HEK293 (cell line): ENCODE results near the gene JAK3.

Experiments
- CTCF ChIP-seq: fragments of 450-650 bp; formaldehyde crosslinking; IDR thresholded peaks from 2 replicates; pipeline ENCODE4 v1.5.1; 2016; ENCODE audit warnings: missing biosample characterization, missing genetic modification characterization
- PRDM1 ChIP-seq: fragments of 450-650 bp; formaldehyde crosslinking; IDR thresholded peaks from 2 replicates; pipeline ENCODE4; 2016; ENCODE audit warnings: missing biosample characterization, missing genetic modification characterization
- REST ChIP-seq: fragments of 450-650 bp; formaldehyde crosslinking; IDR thresholded peaks from 2 replicates; pipeline ENCODE4 v1.5.1; 2016; ENCODE audit warnings: missing biosample characterization, missing genetic modification characterization
- YY1 ChIP-seq: fragments of 450-650 bp; formaldehyde crosslinking; IDR thresholded peaks from 2 replicates; pipeline ENCODE4 v1.5.1; 2018; ENCODE audit warnings: missing biosample characterization, missing genetic modification characterization
- ZBTB10 ChIP-seq: fragments of 450-650 bp; formaldehyde crosslinking; IDR thresholded peaks from 2 replicates; pipeline ENCODE4 v1.5.1; 2016; ENCODE audit warnings: missing biosample characterization, missing genetic modification characterization
- ZNF394 ChIP-seq: fragments of 450-650 bp; formaldehyde crosslinking; IDR thresholded peaks from 2 replicates; pipeline ENCODE4 v1.5.1; 2016; ENCODE audit warnings: missing biosample characterization, missing genetic modification characterization, mild to moderate bottlenecking, moderate library complexity, borderline replicate concordance

GRCh38 chr19:17863520-17864182 is 15.9 kb upstream of the JAK3 start:
- TF ChIP-seq CTCF (tag by site-specific recombination) (no peak), YY1 (tag by site-specific recombination) (no peak), ZBTB10 (tag by site-specific recombination) (no peak), PRDM1 (no peak), ZNF394 (tag by site-specific recombination) (no peak), REST (no peak)
